HG03108 (cell line): ENCODE data around the gene HIVEP1.

Experiments
- ATAC-seq: cut with Tn5 transposase; IDR thresholded peaks from one replicate; pipeline ENCODE4 v1.9.1; 2021; ENCODE audit warnings: moderate library complexity; ENCODE audit not compliant: unreplicated experiment

HIVEP1 gene

DNA sequence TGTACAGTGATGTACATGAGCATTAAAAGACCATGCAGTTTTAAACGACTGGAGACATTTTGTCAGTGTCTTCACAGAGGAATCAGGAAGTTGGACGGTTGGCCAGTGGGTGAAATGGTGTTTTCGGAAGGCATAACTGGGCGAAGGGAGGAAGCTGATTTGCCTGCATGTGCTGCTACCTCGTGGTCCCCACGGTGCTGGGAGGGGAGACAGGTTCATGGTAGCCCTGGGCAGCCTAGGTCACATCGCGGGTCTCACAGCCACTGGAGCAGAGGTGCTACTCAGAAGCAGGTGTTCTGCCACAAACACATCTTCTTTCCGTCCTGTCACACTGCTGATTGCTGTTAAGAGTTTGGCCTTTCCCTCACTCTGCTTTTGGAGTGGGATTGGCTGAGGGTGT is 35.2 kb downstream of the HIVEP1 start:
- no peak for ATAC-seq

GRCh38 chr6:12047792-12048432 is 35.8 kb downstream of the HIVEP1 start:
- ATAC-seq: no peak

DNA sequence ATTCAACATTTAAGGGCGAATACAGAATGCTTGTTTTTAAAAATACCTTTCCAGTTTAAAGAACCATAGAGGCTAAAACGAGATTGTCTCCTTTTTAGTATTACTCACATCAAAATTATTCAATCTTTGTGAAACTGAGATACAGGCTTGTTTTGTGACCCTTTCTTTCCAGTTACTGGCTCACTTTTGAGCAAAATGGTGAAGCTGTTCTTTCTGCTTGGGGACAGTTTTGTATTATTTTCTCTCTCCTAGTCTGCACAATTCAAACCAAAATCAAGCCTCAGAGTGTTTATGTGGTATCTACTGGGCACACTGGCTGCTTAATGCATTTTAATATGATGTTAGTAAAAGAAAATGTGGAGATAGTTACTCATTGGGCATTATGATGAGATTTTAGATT is 36.5 kb downstream of the HIVEP1 start:
- no peak for ATAC-seq

GRCh38 chr6:12049165-12049564 is 37.1 kb downstream of the HIVEP1 start:
- peak; percentile 28 for ATAC-seq

DNA sequence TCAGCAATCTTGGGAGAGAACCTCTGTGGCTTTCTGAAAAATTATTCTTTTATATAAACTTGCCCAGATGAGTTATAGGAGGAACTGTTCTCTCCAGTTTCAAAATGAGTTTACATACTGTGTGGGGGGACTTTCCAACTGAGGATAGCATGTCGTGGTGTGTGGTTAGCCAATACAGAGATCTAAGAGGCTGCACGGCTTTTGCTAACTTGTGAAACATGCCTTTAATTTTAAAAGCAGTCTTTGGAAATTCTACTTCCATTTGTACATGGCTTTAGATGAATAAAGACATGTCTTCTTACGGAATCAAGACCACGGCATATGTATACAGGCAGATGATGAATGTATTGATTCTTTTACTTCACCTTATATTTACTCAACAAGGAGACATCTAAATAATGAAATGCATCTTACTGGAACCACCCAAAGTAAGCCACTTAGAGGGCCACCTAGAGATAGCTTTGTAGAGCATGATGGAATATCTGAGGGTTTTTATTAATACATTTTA is 39.8 kb downstream of the HIVEP1 start:
- peak; percentile 63 for ATAC-seq

- ATAC-seq: no peak
Observed at GRCh38 chr6:12058172-12058961, 46.3 kb downstream of the HIVEP1 start.

DNA sequence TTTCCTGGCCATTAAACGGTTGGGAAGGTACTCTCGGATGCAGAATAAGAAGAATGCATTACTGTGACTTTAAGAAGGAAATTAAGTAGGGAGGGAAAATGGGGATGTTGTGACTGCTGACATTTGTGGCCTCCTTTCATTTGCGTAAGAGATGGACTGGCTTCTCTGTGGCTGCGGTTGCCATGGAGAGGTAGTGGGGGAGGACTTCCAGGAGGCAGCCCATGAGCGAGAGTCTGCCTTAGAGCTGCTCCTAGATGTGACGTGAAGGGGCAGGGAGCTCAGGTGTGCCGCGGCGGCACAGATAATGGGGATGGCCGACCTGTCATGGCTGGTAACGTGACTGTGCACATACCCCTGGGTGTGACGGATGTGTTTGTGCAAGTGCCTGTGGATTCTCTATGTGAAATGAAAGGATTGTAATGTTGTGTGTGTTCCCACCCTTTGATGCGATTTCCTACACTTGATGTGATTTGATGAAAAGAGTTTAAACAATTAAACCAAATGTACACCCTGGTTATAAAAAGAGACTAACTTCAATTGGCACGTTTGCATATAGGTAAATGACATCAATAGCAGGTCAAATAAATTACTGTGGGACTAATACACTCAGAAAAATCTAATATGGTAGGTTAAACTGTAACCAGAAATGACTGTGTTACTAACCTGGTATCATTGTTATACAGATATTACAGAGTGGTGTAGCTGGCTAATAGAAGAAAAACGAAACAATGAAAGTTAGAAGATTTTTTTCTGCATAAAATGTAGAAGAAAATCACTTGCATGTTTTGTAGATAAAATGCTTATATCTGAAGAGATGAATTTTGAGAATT is 48.9 kb downstream of the HIVEP1 start:
- peak; percentile 71 for ATAC-seq

DNA sequence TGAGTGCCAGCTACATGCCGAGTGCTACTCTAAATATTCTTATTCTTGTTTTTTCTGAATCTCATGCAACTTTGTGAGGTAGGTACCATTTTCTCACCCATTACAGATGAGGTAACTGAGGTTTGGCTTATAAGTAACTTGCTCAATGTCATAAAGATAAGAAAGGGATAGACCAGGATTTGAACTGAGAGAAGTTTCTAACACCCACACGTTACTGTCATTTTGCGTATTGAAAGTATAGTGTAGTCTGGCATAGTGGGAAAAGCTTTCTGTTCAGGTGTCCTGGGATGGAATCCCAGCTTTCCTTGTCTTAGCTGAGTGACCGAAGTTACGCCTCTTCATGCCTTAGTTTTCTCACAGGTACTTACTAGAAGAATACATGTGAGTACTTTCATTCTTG is 50.5 kb downstream of the HIVEP1 start:
- ATAC-seq: no peak

DNA sequence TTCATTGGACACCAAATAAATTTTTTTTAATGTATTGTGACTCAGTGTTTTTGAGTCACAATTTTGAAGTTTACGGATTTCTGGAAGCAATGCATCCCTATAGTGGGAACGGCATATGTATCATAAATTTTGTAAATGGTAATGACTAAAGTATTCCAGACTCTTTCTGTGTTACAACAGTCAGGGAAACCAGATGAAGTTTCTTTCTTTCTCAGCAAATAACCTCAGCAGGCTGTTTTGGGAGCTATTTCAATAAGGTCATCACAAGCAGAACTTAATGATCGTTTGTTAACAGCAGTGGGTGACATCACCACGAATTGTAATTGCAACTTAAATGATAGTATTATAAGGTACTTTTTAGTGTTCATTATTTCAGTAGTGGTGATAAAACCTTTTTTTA is 52.0 kb downstream of the HIVEP1 start:
- no peak for ATAC-seq

DNA sequence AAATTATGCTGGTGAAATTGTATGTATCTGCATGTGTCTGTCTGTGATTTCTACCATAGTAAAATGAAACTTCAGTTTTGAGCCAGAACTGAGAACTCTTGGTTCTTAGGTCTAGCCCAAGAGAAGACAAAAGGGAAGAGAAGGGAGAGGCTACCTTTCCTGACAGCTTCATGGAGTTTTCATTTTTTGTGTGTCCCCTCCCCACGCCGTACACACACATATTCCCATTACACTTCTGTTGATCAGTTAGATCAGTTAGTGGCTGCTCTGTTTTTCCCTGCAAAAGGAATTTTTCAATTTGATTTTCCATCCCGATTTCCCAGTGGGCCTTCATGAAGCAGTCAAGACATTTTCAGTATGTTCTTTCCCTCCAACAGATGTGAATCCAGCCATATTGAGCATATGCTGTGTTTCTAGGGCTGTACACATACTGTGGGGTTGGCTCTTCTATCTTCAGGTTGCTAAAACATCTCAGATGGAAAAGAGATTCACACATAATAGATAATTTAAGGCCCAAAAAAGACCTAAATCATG is 52.5 kb downstream of the HIVEP1 start:
- no peak for ATAC-seq

- peak; percentile 45 for ATAC-seq
Observed at GRCh38 chr6:12065321-12066140, 53.4 kb downstream of the HIVEP1 start.

DNA sequence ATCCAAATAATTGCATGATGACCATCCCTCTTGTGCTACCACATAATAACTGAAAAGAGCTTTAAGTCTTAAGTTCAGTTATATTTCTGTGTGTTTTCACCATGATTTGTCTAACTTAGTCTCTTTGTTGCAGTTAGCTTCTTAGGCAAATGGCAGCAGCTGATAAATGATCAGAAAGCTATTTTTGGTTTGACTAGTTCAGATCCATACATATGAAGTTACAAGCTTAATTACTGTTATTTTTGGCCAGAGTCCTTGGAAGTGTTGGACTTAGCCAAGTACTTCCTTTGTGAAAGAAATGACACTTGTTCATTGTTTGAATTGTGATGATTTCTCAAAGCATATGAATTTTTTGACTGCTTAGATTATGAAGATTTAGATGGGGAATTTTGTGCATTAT is 54.2 kb downstream of the HIVEP1 start:
- ATAC-seq: no peak

- ATAC-seq: no peak
Observed at GRCh38 chr6:12068899-12069557, 56.9 kb downstream of the HIVEP1 start.

DNA sequence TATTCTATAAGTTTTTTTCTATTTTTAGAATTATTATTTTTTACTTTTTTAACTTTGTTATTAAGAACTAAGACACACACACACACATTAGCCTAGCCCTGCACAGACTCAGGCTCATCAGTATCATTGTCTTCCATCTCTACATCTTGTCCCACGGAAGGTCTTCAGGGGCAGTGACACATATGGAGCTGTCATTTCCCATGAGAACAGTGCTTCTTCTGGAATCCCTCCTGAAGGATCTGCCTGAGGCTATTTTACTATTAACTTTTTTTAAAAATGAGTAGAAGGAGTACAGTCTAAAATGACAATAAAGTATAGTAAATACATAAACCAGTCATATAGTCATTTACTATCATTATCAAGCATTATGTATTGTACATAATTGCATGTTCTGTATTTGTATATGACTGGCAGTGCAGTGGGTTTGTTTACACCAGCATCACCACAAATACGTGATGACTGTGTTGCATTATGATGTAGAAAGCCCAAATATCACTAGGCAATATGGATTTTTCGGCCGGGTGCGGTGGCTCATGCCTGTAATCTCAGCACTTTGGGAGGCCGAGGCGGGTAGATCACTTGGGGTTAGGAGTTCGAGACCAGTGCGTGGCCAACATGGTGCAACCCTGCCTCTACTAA is 57.9 kb downstream of the HIVEP1 start:
- no peak for ATAC-seq

GRCh38 chr6:12071064-12071615 is 59.0 kb downstream of the HIVEP1 start:
- ATAC-seq: no peak

DNA sequence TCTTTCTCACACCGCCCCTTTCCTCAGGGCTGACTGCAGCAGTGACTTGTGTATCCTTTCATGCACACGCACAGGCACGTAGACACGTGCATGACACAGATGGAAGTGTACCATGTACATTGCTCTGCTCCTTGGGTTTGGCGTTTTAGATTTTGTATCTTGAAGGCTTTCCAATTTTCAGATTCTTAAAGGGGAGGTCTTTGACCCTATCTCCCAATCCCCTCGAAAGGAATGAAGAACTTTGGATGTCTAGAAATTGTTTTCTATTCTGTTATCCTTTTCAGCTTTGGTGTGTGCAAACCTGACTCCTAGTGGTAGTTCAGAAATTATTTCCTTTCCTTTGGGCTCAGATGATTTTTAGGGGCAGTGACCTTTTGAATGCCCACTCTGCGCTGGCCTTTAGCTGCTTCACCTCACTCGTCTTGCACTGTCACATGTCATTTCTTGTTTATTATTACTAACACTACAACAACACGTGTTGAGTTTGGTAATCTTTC is 63.0 kb downstream of the HIVEP1 start:
- no peak for ATAC-seq

DNA sequence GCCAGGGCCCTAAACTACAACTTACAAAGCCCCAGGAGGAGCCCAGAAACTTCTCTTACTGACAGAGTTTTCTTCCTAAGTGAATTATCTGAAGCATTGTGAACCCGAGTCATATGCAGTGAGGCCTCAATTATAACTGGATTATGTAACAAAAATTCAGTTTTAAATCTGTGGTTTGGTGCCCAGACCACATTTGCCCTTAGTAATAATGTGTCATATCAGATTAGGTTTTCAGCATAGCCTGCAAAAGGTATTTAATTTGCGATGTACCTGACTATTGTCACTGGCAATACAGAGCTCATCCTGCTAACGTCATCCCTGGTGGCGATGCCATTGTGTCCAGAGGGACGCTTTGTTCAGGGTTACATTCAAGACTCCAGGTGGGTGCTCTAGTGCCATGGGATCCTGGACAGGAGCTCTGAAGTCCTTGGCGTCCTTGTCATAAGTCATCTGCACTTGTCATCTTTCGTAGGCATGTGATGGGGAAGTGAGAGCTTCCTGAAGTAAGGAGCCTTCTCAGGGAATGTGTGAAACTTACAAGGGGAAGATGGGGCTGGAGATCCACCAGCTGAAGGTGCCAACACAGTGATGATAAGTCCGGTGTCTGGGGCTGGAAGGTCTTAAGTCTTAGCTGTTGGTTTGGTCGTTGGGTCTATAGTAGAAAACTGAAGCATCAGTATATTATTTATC is 65.1 kb downstream of the HIVEP1 start:
- no peak for ATAC-seq

DNA sequence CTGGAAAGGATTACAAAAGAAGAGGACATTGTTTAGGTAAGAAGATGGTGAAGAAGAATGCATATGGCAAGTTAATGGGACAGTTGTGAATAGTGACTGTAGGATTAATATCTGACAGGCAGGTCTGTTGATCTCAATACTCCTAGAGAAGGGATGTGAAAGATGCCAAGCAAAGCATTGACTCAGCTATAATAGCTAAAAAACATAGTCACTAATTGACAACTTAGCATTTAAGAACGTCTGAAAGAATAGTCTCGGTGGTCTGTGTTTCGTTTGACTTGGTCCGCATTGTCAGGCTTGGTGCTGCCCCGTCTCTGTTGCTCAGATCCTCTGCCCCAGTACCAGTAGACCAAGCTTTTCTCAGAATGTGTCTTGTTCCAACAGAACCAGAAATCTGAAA is 65.9 kb downstream of the HIVEP1 start:
- no peak for ATAC-seq
